Brain pericyte (primary cell): Measurements from ENCODE around the gene WDR1.

ENCODE experiments used
- DNase-seq: peaks from one replicate; pipeline ENCODE4 v3.0.0-alpha.2; 2012; ENCODE audit warnings: low read depth, low spot score

The WDR1 gene

DNA sequence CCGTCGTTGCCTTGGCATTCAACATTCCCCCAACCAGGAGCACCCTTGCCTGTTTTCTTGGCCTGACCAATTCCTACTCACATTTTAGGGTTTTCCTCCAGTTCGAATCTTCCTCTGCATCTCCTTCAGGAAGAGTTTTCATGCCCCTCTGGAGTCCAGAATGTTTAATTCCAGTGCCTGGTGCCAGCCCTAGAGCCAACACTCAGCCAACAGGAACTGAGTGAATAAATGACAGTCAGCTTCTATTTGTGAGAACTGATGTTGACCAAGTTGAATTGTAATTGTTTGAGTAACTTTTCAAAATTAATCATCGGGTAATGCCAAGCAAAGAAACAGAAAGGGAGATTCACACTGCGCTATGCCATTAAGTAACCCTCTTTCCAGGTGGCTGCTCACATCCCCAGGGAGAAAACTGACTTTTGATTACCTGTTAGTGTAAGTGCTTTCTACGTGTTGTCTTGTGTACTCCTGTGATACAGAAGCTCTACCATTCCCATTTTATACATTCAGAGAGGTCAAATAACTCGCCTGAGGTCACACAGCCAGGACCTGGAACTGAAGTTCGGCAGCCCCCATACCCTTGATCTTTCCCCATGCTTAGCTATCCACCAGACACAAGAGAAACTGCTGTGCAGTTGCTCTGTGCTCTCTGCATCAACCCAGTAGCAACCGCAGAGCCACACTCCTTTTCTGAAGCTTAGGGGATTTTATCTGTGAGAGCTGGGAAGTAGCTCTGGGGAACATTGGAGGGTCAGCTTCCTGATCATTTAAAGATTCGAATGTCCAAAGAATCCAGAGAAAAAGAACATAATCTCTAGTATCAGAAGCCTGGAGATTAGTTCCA, 76.3 kb downstream of the WDR1 start:
- no peak for DNase-seq

- DNase-seq, result no peak
Measured at GRCh38 chr4:10036807-10037342, 79.7 kb downstream of the WDR1 start.

GRCh38 chr4:10035130-10035529, 81.5 kb downstream of the WDR1 start:
- DNase-seq, result no peak

DNA sequence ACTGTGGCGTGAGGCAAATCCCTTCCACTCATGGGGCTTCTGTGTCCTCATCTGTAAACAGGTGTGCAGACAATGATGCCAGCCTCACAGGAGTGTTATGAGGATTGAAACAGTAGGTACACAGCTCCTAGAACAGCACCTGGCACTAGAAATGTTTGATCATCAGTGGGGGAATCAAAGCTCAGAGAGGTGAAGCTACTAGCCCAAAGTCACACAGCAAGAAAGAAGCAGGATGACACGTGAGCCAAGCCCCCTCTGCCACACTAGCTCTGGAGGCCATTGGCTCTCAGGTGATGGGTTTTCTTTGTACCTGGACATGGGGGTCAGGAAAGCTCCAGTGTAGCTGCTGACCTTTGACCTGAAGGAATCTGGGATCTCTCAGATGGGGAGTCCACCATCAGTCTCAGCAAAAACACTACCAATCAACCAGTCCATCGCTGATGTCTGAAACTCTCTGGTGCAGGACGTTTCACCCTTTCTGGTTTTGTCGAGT, 81.9 kb downstream of the WDR1 start:
- DNase-seq, result no peak

DNA sequence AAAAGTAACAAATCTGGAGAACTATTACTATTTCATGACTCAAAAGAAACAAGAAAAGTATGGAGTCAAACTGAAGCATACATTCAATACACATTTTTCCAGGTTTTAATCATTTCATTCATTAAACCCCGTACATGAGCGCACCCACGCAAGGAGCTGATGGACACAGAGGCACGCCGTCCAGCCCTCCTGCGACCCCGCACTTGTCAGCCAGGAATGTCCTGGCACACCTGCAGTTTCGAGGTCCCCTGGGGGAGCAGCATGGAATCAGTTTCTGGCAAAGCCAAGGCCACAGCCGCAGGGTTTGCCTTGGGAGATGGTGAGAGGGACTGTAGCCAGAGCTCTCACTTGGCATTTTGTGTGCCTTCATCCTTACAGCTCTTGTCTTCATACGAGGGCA, 82.5 kb downstream of the WDR1 start:
- DNase-seq, result no peak

- DNase-seq, result no peak
Measured at GRCh38 chr4:10033191-10033881, 83.3 kb downstream of the WDR1 start.

- DNase-seq, result no peak
Measured at GRCh38 chr4:10032625-10033024, 84.0 kb downstream of the WDR1 start.

- DNase-seq, result no peak
Measured at GRCh38 chr4:10031668-10032590, 84.7 kb downstream of the WDR1 start.

- DNase-seq, result no peak
Measured at GRCh38 chr4:10030972-10031667, 85.5 kb downstream of the WDR1 start.

GRCh38 chr4:10029403-10029802, 87.2 kb downstream of the WDR1 start:
- no peak for DNase-seq

GRCh38 chr4:10028910-10029309, 87.7 kb downstream of the WDR1 start:
- DNase-seq, result no peak

- no peak for DNase-seq
Measured at GRCh38 chr4:10026485-10026884, 90.1 kb downstream of the WDR1 start.

- DNase-seq, result no peak
Measured at GRCh38 chr4:10025230-10025806, 91.3 kb downstream of the WDR1 start.
